ENCODE data around the gene EDIL3. TPM values are rescaled to one million over a fixed set of nuclear protein-coding genes. Genes with fewer than 3 reads are reported as not detected.
A peak's percentile ranks its signal among the peaks of the same experiment; 100 is the strongest.

The EDIL3 gene
- total RNA-seq, 1 experiment from 2014 or later = 56.5 TPM

DNA sequence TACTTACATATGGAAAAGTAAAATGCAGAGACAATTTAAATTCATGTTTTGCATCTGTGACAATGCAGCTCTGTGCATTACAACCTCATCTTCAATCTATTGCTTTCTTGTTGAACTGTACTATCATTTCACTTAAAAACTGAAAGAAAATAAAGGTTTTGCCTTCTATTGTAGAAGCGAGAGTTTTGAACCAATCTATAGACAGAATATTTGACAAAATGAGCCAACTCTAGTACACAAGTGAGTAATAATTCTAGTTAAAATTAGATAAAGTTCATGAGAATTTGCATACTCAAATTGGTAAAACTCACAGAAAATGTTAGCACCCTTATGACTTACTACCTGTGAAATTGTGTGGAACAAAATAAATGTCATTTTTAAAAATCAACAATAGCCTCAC is 123.7 kb downstream of the EDIL3 start:
- DNase-seq (ENCODE audit: low spot score) = no peak

DNA sequence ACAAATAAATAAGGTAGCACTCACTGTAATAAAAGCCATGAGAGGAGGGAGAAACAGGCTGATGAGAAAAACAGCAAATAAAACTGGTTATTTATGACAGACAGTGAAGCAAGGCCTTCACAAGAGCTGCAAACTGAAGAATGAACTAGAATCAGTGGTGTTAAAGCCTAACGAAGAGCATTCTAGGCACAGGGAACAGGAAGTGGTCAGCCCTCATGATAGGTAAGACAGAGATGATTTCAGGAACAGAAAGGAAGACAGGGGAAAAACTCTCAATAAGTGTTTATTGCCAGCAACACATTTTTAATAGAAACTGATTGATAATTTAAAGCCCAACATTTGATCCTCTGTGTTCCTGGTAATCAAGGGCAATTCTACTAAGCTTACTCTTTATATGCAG is 124.5 kb downstream of the EDIL3 start:
- DNase-seq (ENCODE audit: low spot score) = no peak

- no peak for DNase-seq (ENCODE audit: low spot score)
These were observed 125.2 kb downstream of the EDIL3 start for GRCh38 chr5:84259283-84260045.

DNA sequence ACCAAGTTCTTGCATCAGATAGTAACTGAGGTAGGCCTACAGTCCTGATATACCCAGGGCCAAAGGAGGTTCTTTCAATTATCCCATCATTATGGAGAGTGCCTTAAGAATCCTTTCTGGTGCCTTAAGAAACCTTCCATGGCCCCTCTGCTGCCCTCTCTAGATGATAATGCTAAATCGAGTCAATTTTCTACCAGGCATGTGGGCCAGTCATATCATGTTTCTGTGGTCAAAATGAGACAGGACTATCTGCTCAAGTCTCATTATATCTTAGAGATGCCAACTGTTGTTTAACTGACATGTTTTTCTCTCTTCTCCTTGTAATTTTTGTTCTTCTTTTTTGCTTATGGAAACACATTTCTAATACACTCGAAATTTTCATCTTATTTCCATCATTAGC is 127.6 kb downstream of the EDIL3 start:
- no peak for DNase-seq (ENCODE audit: low spot score)

DNA sequence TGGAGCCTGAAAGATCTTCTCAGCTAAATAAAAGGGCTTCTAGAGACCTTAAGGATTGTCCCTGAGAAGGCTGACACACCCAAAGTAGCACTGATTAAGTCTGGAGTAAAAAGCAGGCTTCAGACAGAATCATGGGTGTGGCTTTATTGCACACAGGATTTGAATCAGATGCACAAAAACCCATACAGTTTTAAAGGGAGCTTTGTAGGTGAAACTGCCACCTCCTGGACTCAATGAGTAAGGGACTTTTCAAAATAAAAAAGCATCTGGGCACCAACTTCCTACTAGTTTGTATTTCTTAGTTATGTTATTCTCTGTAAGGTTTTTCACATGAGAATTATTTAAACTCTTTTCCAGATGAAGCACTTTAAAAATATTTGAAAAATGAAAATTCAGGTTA is 129.4 kb downstream of the EDIL3 start:
- peak; percentile 37 for DNase-seq (ENCODE audit: low spot score)

GRCh38 chr5:84253946-84254345 is 130.7 kb downstream of the EDIL3 start:
- no peak for DNase-seq (ENCODE audit: low spot score)

DNA sequence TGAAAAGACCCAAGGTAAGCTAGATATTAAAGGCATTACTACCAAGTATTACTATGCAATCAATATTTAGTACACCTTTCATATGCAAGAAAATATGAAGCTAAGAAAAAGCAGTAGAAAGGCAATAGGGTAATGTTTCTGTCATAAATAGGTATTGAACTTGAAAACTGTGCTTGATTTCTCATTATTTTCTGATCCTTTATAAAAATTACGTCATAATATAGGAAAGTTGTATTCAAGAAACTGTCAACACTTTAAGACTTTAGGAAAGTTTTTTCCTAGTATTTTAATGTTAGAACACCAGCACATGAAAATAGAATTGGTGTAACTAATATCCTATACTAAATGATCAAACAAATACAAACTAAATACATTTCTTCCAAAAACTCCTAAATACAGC is 133.2 kb downstream of the EDIL3 start:
- no peak for DNase-seq (ENCODE audit: low spot score)

DNA sequence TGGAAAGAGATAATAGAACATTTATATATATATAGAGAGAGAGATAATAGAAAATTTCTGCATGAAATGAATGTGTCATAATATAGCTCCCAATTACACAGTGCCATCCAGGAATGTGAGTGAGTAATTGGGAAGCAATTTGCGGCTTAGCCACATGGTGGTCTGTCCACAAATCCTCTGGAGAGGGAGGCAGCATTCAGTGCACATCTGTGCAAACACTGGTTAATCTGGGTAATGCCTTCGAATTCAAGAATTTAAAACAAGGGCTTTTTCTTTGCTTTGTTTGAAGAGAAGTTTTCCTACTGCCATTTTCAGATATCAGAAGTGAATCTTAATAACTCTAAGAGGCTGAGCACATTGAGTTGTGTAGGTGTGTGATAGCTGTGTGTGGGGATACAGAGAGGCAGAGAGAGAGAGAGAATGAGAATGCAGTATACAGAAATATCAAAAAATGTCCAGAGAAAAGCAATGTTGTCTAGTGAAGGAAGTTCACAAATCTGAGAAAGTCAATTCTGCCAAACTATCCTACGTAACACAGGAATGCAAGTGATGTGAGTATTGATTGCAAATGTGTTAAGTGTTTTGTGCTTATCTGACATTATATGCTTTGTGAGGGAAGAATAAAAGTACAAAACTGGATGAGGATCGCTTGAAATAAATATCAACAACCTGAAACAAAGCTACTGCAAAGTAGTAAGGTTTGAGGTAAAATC is 134.6 kb downstream of the EDIL3 start:
- DNase-seq (ENCODE audit: low spot score) = peak; percentile 86

GRCh38 chr5:84248013-84248412 is 136.7 kb downstream of the EDIL3 start:
- DNase-seq (ENCODE audit: low spot score) = peak; percentile 27

DNA sequence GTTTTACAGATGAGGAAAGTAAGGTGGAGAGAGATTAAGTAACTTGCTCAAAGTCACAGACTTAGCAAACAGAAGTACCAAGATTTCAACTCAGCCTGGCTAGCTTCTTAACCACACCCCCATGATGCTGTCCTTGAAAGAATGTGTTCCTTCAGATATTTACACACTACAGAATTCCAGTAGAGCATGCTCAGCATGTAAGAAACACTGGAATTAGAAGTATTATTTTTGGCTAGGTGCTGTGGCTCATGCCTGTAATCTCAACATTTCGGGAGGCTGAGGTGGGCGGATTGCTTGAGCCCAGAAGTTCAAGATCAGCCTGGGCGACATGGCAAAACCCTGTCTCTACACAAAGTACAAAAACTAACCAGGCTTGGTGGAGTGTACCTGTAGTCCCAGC is 142.4 kb downstream of the EDIL3 start:
- DNase-seq (ENCODE audit: low spot score) = peak; percentile 8

GRCh38 chr5:84239494-84239893 is 145.2 kb downstream of the EDIL3 start:
- peak; percentile 31 for DNase-seq (ENCODE audit: low spot score)

DNA sequence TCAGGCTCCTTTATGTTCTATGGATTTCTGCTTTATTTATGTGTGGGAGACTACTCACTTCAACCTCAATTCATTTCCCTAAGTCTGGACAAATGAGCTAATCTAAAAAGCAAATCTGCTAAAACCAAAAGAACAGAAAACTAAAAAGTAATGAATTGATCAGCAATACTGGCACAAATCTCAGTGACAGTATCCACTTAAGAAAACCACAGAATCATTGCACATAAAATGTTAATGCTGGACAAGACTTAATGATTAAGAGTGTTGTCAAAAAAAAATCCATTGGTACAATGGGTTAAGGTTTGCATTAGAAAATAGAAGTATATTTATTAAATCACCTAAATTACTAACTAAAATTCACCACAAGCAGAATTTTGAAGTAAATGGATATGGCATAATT is 147.6 kb downstream of the EDIL3 start:
- DNase-seq (ENCODE audit: low spot score) = no peak

DNA sequence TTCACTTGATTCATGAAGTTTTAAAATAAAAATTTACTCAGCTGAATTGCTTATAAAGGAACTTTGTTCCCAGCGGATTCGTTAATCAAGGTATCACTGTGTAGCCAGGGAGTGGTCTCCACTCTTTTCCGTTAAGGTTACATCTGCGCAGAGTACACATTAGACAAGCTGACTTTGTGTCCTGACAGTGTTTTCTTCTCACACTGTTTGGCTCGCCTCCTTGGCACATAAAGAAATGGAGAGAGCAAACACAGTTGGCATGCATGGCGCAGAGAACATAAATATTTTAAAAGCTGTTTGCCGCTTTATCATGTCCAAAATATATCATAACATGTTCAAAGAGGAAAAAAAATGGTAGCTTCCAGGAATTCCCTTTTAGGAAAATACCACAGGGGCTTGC is 153.2 kb downstream of the EDIL3 start:
- no peak for DNase-seq (ENCODE audit: low spot score)

DNA sequence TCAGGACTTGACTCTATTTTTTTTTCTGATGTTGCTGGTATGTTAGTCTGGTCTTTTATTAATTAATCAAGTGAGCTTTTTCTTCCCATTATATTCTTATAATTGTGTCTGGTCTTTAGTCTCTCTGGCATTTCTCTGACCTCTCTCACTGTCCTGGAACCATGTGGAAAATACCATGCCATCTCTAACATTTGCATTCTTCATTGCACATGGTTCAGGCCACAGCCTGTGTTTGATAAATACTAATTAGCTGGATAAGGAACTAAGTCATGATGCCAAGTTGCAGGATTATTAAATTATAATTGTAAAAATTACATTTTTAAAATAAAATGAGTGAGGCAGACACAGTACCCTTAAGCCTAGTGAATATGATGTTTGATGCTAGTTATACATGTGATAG is 155.6 kb downstream of the EDIL3 start:
- DNase-seq (ENCODE audit: low spot score) = no peak

DNA sequence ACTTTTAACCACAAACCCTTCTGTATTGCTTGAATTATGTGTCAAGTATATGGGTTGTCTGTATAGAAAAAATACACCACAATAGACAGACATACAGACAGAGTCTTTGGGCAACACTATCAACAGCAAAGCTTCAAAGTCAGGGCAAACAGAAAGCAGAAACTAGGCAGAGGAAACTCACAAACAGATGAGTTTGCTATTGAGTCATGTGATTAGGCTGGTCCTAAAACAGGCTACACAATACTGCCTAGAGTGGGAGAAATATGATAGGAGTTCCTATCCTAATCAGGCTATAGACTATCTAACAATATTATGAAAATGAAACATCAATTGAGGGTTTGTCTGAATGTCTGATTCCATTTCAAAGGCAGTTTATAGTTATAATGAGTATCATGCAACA is 156.4 kb downstream of the EDIL3 start:
- DNase-seq (ENCODE audit: low spot score) = no peak

DNA sequence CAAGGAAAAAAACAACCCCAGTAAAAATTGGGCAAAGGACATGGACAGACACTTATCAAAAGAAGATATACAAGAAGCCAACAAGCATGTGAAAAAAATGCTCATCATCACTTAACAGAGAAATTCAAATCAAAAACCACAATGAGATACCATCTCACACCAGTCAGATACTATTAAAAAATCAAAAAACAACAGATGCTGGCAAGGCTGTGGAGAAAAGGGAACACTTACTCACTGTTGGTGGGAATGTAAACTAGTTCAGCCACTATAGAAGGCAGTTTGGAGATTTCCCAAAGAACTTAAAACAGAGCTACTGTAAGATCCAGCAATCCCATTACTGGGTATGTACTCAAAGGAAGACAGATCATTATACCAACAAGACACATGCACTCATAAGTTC is 157.4 kb downstream of the EDIL3 start:
- DNase-seq (ENCODE audit: low spot score) = no peak

- DNase-seq (ENCODE audit: low spot score) = peak; percentile 22
These were observed 166.1 kb downstream of the EDIL3 start for GRCh38 chr5:84218546-84218945.

GRCh38 chr5:84215521-84215920 is 169.2 kb downstream of the EDIL3 start:
- no peak for DNase-seq (ENCODE audit: low spot score)

- no peak for DNase-seq (ENCODE audit: low spot score)
These were observed 170.8 kb downstream of the EDIL3 start for GRCh38 chr5:84213861-84214260.

DNA sequence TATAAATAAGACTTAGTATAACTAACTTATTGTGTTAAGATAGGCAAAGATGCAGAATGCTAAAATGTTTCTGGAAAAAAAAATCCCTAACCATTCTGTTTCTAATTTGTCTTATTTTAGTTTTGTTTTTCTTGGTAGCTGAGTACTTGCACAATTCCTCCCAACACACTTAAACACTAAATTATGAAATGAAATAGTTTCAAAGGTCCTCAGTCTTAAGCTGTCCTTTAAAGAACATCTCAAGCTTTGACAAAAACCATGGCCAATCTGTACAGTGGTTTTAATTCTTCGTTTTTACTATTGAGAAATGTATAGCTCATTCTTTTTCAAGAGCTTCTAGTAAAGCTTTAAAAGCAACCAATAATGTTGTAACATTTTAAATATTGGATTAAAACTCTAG is 171.5 kb downstream of the EDIL3 start:
- no peak for DNase-seq (ENCODE audit: low spot score)

GRCh38 chr5:84204772-84205171 is 179.9 kb downstream of the EDIL3 start:
- DNase-seq (ENCODE audit: low spot score) = no peak

DNA sequence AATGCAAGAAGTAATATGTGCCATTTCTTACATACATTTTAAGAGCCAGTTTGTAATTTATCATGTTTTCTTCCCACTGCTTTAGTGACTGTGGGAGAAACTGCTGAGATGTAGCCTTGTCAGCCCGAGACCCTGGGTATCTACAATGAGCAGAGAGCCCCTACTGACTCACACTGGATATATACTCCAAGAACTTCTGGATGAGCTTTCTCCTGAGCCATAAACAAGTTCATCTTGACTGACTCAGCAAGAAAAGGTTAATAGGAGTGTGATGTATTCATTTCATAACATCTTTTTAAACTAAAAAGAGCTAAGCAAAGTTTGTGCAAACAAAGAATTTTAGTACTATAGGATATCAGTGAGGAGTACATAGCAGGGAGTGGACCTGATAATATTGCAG is 182.5 kb downstream of the EDIL3 start:
- no peak for DNase-seq (ENCODE audit: low spot score)

GRCh38 chr5:84197538-84197937 is 187.1 kb downstream of the EDIL3 start:
- no peak for DNase-seq (ENCODE audit: low spot score)

- no peak for DNase-seq (ENCODE audit: low spot score)
These were observed 193.4 kb downstream of the EDIL3 start for GRCh38 chr5:84191281-84191680.

All from A172 (cell line).